GM19193 (cell line): ENCODE results near the gene KCNJ10.

Source experiments
- POLR2A ChIP-seq: IDR thresholded peaks from 4 replicates; pipeline ENCODE4 v1.6.1; 2011; ENCODE audit not compliant: insufficient read depth, insufficient read length; ENCODE audit errors: extremely low read depth

Gene KCNJ10

GRCh38 chr1:160061369-160062229 is 8.4 kb downstream of the KCNJ10 start:
- no peak for TF ChIP-seq POLR2A

- TF ChIP-seq POLR2A: no peak
Measured at GRCh38 chr1:160058087-160058486, 11.9 kb downstream of the KCNJ10 start.

GRCh38 chr1:160056648-160057169 is 13.3 kb downstream of the KCNJ10 start:
- TF ChIP-seq POLR2A: no peak

- no peak for TF ChIP-seq POLR2A
Measured at GRCh38 chr1:160053548-160054365, 16.2 kb downstream of the KCNJ10 start.

- TF ChIP-seq POLR2A: no peak
Measured at GRCh38 chr1:160052936-160053335, 17.0 kb downstream of the KCNJ10 start.

- no peak for TF ChIP-seq POLR2A
Measured at GRCh38 chr1:160050619-160051018, 19.3 kb downstream of the KCNJ10 start.

- no peak for TF ChIP-seq POLR2A
Measured at GRCh38 chr1:160049101-160049500, 20.9 kb downstream of the KCNJ10 start.

- no peak for TF ChIP-seq POLR2A
Measured at GRCh38 chr1:160048335-160048734, 21.6 kb downstream of the KCNJ10 start.

- TF ChIP-seq POLR2A: no peak
Measured at GRCh38 chr1:160047111-160047991, 22.6 kb downstream of the KCNJ10 start.

- TF ChIP-seq POLR2A: no peak
Measured at GRCh38 chr1:160046494-160047110, 23.4 kb downstream of the KCNJ10 start.

- no peak for TF ChIP-seq POLR2A
Measured at GRCh38 chr1:160045653-160046052, 24.3 kb downstream of the KCNJ10 start.

- TF ChIP-seq POLR2A: no peak
Measured at GRCh38 chr1:160043543-160043942, 26.4 kb downstream of the KCNJ10 start.

- no peak for TF ChIP-seq POLR2A
Measured at GRCh38 chr1:160040476-160040875, 29.5 kb downstream of the KCNJ10 start.

- TF ChIP-seq POLR2A: no peak
Measured at GRCh38 chr1:160032165-160032820, 37.7 kb downstream of the KCNJ10 start.
